Stimulated activated CD4-positive, alpha-beta T cell treated with anti-CD3 and anti-CD28 coated beads, TNF-alpha, amount 100 ng/mL, for 1 hour (primary cell): Measurements from ENCODE around the gene VIPR2.

Source experiments
- DNase-seq, 3 donors: peaks; one replicate each; pipeline ENCODE4 v3.0.0-alpha.2; 2020; ENCODE audit warnings: low read depth in 3 of 3, low spot score in 1 of 3

The VIPR2 gene

DNA sequence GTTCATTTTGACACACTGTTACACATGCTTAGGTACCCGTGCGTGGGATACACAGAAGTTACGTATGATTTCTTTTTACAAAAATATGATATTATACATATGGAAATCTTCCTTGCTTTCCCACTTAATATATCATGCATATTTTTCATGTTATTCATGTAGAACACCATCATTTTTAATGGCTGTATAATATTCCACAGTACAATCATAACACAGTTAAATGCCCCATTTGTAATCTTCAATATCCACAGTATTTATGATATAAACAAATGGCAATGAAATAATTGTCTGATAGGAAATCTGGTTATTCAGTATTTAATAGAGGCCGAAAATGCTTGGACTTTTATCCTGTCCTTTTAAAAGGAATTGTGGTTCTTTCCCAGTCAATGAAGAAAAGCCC lies 23.2 kb downstream of the VIPR2 start:
- DNase-seq, result no peak

DNA sequence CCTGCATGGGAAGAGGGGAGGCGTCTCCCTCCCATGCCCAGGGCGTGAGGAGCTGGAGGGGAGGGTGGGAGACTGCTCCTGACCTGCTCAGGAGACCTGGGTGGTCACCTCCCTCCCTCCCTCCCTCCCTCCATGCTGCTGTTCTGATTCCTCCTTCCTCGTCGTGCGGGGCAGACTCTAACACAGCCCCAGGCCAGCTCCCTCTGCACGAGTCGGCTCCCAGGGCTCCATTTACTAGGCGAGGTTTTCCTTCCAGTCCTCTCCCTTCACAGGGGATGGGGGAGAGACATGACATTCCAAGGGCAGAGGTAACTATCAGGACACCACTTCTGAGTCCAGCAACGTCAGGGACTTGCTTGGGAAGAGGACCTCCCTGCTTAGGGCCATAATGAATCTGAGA lies 23.6 kb downstream of the VIPR2 start:
- DNase-seq, result no peak

DNA sequence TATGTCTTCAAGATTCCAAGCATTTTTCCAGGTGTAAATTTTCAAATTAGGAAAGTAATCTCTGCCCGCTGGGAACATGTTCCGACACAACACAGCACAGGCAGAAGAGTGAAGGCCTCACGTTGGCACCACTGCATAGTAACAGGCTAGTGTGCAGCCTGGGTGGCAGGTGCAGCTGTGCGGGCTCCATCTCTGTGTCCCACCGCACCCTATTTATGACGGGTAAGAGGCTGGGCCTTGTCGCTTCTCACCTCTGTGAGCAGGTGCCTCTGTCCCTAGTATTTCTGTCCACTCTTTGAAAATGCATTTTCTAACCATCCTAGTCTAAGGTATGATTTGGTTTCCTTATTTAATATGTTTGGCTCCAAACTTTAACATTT lies 24.1 kb downstream of the VIPR2 start:
- DNase-seq, result no peak

DNA sequence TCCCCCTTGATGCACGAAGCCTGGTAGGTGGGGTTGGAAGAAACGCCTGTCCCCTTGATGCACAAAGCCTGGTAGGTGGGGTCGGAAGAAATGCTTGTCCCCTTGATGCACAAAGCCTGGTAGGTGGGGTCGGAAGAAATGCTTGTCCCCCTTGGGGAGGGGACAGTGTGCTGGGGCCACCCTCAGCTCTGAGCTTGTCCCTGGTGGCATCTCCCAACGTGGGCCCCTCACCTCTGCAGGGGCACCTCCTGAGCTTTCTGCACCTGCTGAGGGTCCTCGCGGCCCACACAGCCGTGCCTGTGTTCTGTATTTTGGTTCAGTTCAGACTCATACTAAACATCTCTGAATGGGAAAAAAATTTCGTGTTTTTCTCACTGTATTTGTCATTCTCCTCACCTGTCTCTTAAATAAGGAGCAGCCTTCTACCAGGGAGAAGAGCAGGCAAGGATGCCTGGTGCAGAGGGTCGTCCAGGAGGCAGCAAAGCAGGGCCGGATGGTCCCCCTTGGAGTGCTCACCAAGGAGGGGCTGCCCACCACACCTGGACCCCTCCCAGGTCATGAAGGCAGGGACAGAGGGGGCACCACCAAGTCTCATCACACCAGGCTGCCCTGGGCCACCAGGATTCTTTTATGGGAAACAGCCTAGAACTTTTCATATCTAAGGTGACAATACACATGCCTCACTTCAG lies 24.7 kb downstream of the VIPR2 start:
- DNase-seq, result no peak

DNA sequence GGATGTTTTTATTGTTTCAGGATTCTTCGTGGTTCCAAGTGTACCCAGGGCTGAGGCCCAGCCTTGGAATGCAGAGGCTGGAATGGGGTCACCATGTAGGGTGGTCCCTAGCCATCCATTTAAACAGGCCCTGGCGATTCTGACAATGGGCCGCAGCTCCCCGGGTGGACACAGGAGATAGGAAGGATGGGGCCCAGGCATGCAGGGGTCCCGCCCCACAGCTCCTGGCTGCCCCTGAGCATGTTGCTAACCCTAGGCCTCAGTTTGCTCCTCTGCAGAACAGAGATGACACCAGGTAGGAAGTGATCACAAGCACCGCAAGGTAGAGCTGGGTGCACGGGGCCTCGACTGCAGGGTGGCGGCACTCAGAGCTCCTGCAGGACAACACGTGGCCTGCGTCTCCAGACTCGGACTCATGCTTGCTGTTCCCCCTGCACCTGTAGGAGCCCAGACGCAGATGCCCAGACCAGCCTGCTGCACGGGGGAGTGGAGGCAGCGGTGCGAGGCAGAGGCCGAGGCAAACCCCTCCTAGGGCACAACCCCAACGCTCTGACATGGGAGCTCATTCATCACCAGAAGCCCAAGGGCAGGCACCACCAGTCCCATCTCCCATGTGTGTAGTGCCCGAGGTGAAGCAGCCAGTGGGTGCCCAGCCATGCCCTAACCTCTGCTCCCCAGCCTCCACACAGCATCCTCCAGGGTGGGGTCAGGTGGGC lies 25.5 kb downstream of the VIPR2 start:
- no peak for DNase-seq

DNA sequence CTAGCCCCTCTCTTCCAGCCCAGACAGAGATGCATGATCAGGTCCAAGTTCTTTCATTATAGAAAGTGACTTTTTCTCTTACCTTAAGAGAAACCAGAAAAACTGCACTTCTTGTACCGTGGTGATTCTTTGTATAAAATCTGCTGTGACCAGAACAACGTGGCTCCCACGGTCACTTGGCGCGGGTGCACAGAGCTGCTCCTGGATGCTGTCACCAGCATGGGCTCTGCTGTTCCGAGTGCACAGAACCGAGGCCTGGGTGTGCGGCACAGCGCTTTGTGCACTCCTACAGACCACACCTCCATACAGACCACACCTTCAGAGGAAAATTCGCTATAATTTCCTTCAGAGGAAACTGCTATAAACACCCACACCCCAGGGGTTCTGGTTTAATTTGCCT lies 26.0 kb downstream of the VIPR2 start:
- no peak for DNase-seq

DNA sequence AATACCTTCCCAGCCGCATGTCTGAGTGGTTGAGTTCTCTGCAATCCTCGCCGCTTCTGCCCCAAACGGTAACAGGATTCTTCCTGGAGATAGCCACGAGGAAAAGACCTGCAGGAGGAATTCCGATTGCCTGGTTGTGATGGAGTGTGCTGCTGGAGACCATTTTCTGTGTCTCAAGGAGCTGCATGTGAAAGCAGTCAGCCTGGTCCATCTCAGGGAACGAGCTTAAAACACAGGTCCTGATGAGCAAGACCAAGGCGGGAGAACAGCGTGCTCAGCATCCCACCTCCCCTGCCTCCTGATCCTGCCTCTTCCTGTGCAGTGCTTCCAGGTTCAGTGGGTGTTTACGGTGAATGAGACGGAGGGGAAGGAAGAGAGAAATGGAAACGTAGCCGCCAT lies 26.5 kb downstream of the VIPR2 start:
- no peak for DNase-seq

DNA sequence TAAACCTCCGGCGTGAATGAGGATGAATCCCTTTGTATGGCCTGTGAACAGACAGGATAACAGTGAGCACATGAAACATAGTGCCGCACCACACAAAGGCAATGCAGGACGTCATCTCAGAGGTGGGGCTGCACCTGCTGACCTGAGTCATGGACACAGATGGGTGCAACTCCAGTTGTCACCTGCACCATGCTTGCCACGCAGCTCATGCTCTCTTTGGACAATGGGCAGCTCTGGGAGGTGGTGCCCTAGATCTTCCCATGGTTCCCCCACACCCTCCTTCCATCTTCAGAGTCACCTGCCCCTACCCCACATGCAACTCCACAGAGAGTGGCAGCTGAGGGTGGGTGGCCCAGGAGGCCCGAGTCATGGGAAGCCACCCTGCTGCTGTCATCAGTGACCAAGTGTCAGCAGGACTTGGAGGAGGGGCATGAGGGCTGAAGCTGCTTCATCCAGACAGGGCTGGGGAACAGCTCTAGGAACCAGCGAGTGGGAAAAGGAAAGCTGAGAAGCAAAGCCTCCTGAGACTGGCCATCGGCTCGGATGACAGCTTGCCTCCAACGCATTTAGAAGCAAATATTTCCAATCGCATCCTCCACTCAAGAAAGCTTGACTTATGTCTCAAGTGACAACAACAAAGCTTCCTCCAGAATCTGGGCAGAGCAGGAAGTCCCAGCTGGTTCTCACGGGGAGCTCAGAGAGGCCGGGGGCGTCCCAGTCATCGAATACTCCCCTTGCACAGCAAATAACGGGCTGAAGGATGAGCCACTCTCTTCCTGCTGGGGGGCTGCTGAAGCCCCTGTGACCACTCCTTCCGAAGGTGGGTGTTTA lies 27.1 kb downstream of the VIPR2 start:
- DNase-seq, result no peak

DNA sequence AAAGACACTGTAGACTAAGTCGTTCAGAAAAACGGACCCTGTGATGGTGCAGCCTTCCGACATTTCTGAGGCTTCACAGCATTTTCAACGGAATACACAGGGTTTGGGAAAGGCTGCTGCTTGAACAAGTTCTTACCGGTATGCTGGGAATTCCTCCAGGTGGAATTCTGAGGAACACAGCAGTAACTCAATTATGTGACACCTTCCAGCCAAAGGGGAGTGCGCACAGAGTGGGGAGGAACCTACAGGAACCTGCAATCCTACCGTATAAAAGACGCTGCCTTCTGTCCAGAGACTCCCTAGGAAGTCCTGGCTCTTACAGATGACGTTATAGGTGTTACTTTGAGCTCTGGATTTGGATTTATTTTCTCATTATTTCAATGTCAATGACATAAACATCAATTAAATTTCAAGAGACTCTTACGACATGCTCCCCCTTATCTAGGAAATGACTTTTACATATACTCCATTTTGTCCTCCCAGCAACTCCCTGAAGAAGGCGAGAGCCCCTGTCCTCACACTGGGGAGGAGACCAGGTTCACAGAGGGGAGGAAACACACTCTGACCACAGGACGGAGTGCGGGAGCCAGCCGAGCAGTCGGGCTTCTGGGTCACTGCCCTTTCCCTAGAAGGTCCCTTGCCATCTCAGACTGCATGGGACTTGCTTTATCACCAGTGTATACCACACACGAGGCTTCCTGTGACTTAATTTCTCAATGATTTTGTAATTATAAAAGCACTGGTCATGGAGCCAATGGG lies 27.9 kb downstream of the VIPR2 start:
- no peak for DNase-seq

DNA sequence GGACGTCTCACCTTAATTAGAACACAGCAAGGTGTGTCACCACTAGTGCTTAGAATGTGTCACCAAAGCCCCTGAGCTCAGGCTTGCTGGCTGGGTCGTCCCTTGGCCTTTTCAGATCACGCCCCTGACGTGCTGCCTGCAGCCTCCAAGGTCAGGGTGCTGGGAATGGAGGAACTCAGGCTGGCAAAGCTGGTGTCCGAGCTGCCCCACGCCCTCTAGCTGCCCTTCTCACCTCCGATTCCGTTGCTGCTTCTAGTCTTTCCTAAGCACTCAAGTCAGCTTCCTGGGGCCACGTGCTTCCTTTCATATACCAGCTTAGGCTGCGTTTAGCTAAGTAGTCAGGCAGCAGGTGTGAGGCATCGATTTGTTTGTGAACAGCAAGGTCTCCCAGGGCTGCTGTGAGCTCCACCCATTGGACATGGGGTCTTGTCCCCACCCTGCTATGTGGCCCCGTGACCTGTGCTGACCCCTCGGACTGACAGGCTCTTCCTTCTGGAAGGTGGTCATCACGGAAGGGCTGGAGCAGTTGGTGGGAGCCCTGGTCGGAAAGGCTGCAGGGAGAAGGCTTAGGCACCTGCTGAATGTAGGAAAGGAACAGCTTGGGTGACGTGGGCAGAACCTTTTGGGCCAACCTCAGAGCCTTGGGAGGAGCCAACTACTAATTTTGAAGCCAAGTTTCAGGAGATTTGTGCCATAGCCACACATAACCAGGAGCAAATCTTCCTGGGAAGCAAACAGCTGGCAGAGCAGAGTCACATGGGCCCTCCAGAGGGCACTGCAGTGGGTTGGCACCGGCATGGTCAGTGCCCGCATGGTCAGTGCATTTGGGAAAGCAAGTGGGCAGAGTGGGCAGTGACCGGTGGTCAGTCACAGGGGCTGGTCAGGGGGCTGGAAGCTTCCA lies 28.8 kb downstream of the VIPR2 start:
- no peak for DNase-seq

DNA sequence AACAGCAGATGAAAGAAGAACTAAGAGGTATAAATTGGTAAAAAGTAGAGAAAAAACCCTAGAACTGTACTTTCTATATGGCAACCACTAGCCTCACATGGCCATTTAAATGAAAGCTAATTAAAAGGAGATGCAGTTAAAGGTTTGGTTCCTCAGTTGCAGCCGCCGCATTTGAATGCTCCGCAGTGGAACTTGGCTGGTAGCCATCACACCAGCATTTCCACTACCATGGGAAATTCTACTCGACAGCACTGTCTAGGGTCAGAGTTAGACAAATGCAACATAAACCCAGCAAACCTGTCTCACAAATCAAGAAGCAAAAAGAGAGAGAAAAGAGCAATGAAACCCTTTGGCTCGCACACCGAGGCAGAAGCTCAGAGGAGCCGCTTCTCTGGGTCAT lies 29.7 kb downstream of the VIPR2 start:
- no peak for DNase-seq

DNA sequence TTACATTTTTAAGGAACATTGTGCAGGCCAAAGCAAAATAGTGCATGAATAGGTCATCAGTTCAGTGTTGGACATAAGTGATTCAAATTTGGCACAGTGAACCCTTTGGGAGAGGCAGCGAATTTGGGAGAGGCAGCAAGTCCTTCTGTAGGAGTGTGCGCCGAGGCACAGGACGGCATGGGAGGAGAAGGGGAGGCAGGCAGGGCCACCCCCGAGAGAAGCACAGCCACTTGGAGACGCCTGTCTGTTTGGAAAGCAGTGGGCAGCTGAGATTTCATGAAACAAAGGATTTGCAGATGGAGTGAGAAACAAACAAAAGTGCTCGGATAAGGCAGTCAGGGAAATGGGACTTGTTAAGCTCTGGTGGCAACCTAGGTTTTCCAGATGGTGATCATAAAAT lies 30.6 kb downstream of the VIPR2 start:
- DNase-seq, result no peak

DNA sequence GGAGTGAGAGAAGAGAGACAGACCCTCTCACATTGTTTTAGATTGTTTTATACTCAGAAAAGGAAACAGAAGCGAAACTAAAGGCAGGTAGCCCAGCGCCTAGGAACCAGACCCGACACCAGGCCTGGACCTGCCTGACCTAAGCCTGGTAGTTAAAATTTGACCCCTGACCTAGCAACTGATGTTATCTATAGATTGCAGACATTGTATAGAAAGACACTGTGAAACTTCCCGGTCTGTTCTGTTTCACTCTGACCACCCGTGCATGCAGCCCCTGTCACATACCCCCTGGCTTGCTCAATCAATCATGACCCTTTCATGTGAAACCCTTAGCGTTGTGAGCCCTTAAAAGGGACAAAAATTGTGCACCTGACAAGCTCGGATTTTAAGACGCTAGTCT lies 31.6 kb downstream of the VIPR2 start:
- DNase-seq, result no peak

DNA sequence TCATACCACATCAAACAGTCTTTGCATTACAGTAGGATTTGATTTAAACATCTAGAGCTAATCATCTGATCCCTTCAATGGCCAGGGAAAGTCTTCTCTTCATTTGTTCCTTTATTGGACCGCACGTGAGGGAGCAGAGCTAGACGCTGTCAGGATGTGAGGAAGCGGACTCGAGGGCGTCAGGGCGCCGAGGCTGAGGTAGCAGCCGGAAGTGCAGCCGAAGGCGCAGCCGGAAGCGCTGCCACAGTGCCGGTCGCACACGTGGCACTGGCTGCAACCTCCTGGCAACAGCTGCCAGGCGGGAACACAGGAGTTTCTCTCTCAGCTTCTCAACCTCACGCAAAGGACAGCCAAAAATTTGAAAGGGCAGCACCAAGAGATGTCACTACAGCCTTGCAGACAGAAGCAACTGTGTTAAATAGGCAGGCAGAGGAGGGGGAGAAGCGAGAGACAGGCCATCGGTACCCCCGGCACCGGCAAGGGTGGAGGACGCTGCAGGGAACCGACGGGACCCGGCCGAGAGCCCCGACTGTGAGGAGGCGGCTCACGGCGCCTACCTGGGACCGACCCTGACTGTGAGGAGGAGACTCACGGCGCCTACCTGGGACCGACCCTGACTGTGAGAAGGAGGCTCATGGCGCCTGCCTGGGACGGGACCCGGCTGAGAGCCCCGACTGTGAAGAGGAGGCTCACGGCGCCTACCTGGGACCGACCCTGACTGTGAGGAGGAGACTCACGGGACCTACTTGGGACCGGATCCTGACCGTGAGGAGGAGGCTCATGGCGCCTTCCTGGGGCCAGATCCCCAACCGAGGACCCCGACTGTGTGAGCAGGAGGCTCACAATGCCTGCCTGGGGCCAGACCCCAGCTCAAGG lies 32.3 kb downstream of the VIPR2 start:
- peak in 1 of 3 donors; percentile 9 for DNase-seq

DNA sequence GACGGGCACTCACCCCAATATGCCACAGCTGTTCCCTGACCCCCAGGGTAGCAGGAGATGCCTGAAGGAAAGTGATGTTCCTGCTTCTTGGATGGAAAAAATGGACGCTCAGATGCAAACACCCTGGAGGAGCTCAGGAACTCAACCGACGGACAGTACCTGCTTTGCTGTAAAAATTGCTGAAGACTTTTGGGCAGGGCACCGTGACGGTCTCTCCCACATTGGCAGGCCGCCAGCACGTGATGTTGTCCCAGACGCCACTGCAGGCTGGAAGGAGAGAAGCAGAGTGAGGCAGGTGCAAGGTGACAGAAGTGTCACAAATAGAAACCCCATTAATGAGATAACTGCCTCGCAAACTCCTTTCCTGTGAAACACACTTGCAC lies 35.0 kb downstream of the VIPR2 start:
- no peak for DNase-seq

DNA sequence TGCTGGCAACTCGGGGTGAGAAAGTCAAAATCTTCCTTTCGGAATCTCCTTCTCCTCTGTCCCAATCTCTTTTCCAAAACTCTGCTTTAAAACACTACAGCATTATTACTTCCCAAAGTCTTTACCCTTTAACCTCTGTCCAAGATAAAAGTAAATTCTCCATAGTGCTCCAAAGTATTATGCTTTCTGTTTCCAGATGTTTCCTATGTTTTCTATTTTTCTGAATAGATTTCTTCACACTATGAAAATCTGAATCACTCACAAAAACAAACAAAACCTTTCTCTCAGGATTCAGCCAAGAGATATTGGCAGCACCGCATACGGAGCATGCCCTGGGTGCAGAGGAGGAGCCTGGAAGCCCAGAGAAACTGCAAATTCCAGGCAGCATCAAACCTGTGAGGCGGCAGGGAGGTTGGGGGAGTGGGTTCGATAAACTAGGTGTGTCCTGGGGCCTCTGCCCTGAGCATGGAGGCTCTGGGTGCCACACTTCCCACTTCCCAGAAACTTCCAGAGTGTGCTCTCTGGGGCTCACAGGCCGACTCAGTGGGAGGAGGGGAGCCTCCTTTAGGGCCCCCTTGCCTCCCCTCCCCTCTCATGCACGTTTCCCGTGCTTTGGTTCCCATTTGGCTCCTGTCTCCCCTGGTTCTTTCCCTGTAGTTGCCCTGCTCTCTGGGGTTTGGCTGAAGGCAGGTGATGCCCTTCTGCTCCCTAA lies 35.6 kb downstream of the VIPR2 start:
- DNase-seq, result no peak

DNA sequence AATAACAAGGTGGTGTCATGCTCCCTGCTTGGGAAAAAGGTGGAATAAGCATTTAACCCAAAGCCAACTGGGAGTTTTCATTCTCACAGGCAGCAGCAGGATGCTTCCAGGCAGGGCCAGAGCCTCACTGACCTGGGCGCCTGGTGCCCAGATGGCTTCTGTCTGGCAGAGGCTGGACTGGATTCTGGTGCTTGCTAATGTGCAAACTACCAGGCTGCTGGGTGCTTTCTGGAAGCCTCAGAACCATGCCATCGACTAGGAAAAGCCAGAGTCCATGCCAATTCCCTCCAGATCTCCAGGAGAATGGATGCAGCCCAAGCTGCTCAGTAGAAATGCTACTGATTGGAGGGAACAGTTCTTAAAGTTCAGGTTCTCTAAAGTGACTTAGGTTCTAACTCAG lies 36.2 kb downstream of the VIPR2 start:
- DNase-seq, result no peak

DNA sequence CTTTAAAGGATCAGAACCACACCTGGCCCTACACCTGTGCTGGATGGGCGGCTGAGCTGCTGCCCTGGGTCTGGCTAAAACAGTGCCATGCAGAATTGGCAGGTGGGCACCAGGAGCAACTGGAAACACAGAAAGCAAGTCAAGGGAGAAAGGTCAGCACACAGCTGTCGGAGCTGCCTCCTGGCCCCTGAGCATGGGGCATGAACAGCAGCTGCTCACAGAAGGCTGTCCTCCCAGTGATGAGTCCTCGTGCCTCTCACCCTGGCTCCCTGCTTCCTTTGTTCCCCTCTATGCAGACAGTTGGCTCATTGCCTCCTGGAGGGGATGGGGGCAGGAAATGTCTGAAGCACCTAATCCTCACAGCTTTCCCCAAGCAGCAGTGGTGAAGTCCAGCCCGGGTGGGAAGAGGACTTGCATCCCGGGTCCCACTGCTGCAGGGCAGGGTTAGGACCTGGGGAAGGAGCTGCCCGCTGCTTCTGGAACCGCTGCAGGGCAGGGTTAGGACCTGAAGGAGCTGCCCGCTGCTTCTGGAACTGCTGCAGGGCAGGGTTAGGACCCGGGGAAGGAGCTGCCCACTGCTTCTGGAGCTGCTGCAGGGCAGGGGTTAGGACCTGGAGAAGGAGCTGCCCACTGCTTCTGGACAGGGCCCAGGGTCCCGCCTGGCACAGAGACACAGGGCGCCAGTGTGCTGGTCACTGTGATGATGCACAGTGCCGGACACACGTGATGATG lies 37.3 kb downstream of the VIPR2 start:
- no peak for DNase-seq
